GM23338 (cell line): ENCODE data around the gene TRAF2. TPM values are rescaled to one million over a fixed set of nuclear protein-coding genes. Genes with fewer than 3 reads are reported as not detected.
A peak's percentile ranks its signal among the peaks of the same experiment; 100 is the strongest.

Experiments
- ATAC-seq: fragments of 200-7000 bp; cut with Tn5 transposase; 3 replicates; pipeline ENCODE4 v1.9.1; 2020
- DNase-seq: peaks from one replicate; pipeline ENCODE4 v3.0.0-alpha.2; 2015; ENCODE audit warnings: low spot score
- H2AFZ ChIP-seq: fragments of 200-600 bp; sonication (generic); 2 replicates; pipeline ENCODE4 v1.8.0; 2016; ENCODE audit warnings: antibody characterized with exemption, mild to moderate bottlenecking, moderate library complexity
- H3F3A ChIP-seq: fragments of 200-600 bp; sonication (generic); replicated peaks from 2 replicates; pipeline ENCODE4 v1.8.0; 2017; ENCODE audit warnings: antibody characterized with exemption, mixed run types, low read depth
- H3K27ac ChIP-seq: fragments of 200-600 bp; sonication (generic); 2 replicates; pipeline ENCODE4 v1.6.1; 2016; ENCODE audit warnings: low read depth
- H3K27me3 ChIP-seq: fragments of 200-600 bp; sonication (generic); 2 replicates; pipeline ENCODE4 v1.8.0; 2016; ENCODE audit warnings: mild to moderate bottlenecking, mixed run types, moderate library complexity; ENCODE audit not compliant: insufficient read depth
- H3K36me3 ChIP-seq: fragments of 200-600 bp; sonication (generic); 2 replicates; pipeline ENCODE4 v1.8.0; 2016; ENCODE audit warnings: mild to moderate bottlenecking; ENCODE audit not compliant: insufficient read depth
- H3K4me1 ChIP-seq: fragments of 200-600 bp; sonication (generic); 2 replicates; pipeline ENCODE4 v1.8.0; 2016; ENCODE audit warnings: mild to moderate bottlenecking, moderate library complexity; ENCODE audit not compliant: insufficient read depth
- H3K4me2 ChIP-seq: fragments of 200-600 bp; sonication (generic); 2 replicates; pipeline ENCODE4 v1.7.1; 2017; ENCODE audit warnings: mixed run types
- H3K4me3 ChIP-seq: fragments of 200-600 bp; sonication (generic); 2 replicates; pipeline ENCODE4 v1.6.1; 2016; ENCODE audit warnings: mixed run types
- H3K79me2 ChIP-seq: fragments of 200-600 bp; sonication (generic); replicated peaks from 2 replicates; pipeline ENCODE4 v1.8.0; 2017; ENCODE audit warnings: mild to moderate bottlenecking; ENCODE audit not compliant: insufficient read depth
- H3K9me2 ChIP-seq: fragments of 200-600 bp; sonication (generic); 2 replicates; pipeline ENCODE4 v1.8.0; 2017; ENCODE audit not compliant: insufficient read depth
- H4K20me1 ChIP-seq: fragments of 200-600 bp; sonication (generic); replicated peaks from 2 replicates; pipeline ENCODE4 v1.8.0; 2017; ENCODE audit warnings: mild to moderate bottlenecking; ENCODE audit not compliant: insufficient read depth
- H3K27ac Mint-ChIP-seq: 2 replicates; pipeline ENCODE4 v1.8.0; 2020; ENCODE audit warnings: inconsistent platforms, mild to moderate bottlenecking, moderate library complexity, mixed read lengths
- H3K27me3 Mint-ChIP-seq: 3 replicates; pipeline ENCODE4 v1.8.0; 2022; ENCODE audit warnings: low read depth, mild to moderate bottlenecking, moderate library complexity, mixed read lengths, inconsistent platforms; ENCODE audit not compliant: insufficient read depth, poor library complexity
- H3K36me3 Mint-ChIP-seq: 3 replicates; pipeline ENCODE4 v1.8.0; 2021; ENCODE audit warnings: low read depth, mild to moderate bottlenecking, inconsistent platforms, moderate library complexity, mixed read lengths
- H3K4me1 Mint-ChIP-seq: 3 replicates; pipeline ENCODE4 v1.8.0; 2020; ENCODE audit warnings: mild to moderate bottlenecking, inconsistent platforms, mixed read lengths
- H3K4me3 Mint-ChIP-seq: 3 replicates; pipeline ENCODE4 v1.8.0; 2021; ENCODE audit warnings: moderate library complexity, mild to moderate bottlenecking, inconsistent platforms, mixed read lengths
- H3K9me3 Mint-ChIP-seq: 3 replicates; pipeline ENCODE4 v1.8.0; 2020; ENCODE audit warnings: moderate library complexity, mild to moderate bottlenecking, inconsistent platforms, mixed read lengths
- JUNB ChIP-seq: IDR thresholded peaks from one replicate; pipeline ENCODE4 v1.6.1; 2016; ENCODE audit warnings: antibody characterized with exemption; ENCODE audit not compliant: unreplicated experiment
- NANOG ChIP-seq: IDR thresholded peaks from 2 replicates; pipeline ENCODE4 v1.6.1; 2016; ENCODE audit warnings: antibody characterized with exemption, borderline replicate concordance
- POLR2AphosphoS5 ChIP-seq: IDR thresholded peaks from 2 replicates; pipeline ENCODE4 v1.6.1; 2016; ENCODE audit warnings: antibody characterized with exemption, low read depth
- REST ChIP-seq: IDR thresholded peaks from one replicate; pipeline ENCODE4 v1.6.1; 2018; ENCODE audit warnings: antibody characterized with exemption; ENCODE audit not compliant: unreplicated experiment
- ZNF331 ChIP-seq: fragments of 250-450 bp; sonication (Bioruptor Pico); IDR thresholded peaks from 2 replicates; pipeline ENCODE4 v1.5.0; 2020; ENCODE audit warnings: low read depth, mild to moderate bottlenecking, moderate library complexity
- ZNF462 ChIP-seq: fragments of 250-450 bp; sonication (Bioruptor Pico); IDR thresholded peaks from 2 replicates; pipeline ENCODE4 v1.5.0; 2020; ENCODE audit warnings: mild to moderate bottlenecking, moderate library complexity
- polyA plus RNA-seq: library from polyadenylated mRNA; unstranded; fragments of >200 nt; fragmentation: Nextera tagmentation; extraction: Ambion mirVana; gene quantifications from 2 replicates; pipeline ENCODE4 v1.2.1, GENCODE V29; 2016
- total RNA-seq: library from RNA; depleted of rRNA; stranded (reverse); fragments of >200 nt; shearing (Covaris generic); gene quantifications from 2 replicates; pipeline ENCODE4 v1.2.3, GENCODE V29; 2014

The TRAF2 gene
- total and polyA plus RNA-seq, 2 experiments from 2014 or later = 25.4 to 39.9 TPM

- Mint-ChIP-seq H3K27me3 (no peaks in the 10 kb centered on the region), H3K27ac (no peak overlapping the region), H3K36me3 (peaks cover 17% of the 10 kb centered on the region; the same call in 2 of the 3 replicates), H3K9me3 (no peaks in the 10 kb centered on the region), H3K4me3 (no peak overlapping the region), H3K4me1 (no peaks in the 10 kb centered on the region)
- Histone ChIP-seq H4K20me1 (0 out of 2 replicates have a peak, but pooled peaks cover 5% of the 10 kb centered on the region), H3K4me1 (no peaks in the 10 kb centered on the region), H3K9me2 (no peaks in the 10 kb centered on the region), H3F3A (no peaks in the 10 kb centered on the region), H3K36me3 (peaks cover 6% of the 10 kb centered on the region), H3K27ac (no peak overlapping the region), H3K4me2 (no peak overlapping the region), H3K27me3 (no peaks in the 10 kb centered on the region), H3K79me2 (no peaks in the 10 kb centered on the region), H2AFZ (no peak overlapping the region), H3K4me3 (no peak overlapping the region)
- ATAC-seq = peak; percentile 5
- DNase-seq = no peak
- TF ChIP-seq REST (no peak), NANOG (no peak), ZNF331 (CRISPR knock-in tag) (no peak), JUNB (no peak), POLR2AphosphoS5 (no peak), ZNF462 (CRISPR knock-in tag) (no peak)
These were observed 28.5 kb upstream of the TRAF2 start for GRCh38 chr9:136857581-136858412.
